ENCODE measurements around the gene TMEM176B. TPM values are rescaled to one million over a fixed set of nuclear protein-coding genes. Genes with fewer than 3 reads are reported as not detected.

The TMEM176B gene
- total RNA-seq, 1 experiment from 2014 or later = 0.31 TPM

DNA sequence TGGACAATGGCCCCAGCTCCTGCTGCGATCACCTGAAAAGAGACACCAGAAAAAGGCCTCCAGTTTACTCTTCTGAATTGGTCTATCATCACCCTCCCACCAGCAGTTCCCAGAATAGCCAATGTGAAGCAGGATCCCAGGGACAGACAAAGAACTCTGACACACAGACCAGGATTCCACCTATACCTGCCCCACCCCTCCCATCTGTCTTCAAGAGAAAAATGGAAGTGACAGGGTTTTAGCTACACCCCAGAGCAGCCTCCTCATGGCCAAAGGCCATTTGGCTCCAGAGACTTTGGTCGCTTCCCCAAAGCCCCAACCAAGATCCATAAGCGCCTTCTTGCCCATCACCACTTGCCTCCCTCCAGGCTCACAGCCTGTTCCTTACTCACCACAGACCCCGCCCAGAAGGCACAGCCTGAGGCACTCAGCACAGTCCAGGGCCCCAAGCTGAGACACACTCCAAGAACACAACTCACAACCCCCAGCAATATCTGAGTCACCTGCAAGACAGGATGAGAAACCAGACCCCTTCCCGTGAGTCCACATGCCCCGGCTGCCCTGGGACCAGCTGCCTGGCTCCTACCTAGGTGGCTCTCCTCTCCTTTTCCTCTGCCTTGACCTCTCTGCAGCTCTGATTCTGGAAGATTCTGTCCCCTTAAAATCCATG lies 6.5 kb downstream of the TMEM176B start:
- BruUV-seq (replicated peaks) = no TSS peak
- no peak for TF ChIP-seq POLR2AphosphoS5 (IDR thresholded peaks at IDR 0.05; ENCODE audit: low read depth, low read length)
- in situ Hi-C loops (cut with HindIII; ENCODE audit: low pct_unique_long_range_greater_than_20kb, low sequenced_read_pairs) = no loop called here
- Histone ChIP-seq H3K27ac (ENCODE audit: low read length) (no peak overlapping the region), H3K36me3 (ENCODE audit: control insufficient read depth, insufficient read depth, low read length) (no peaks in the 10 kb centered on the region), H3K9me3 (ENCODE audit: control insufficient read depth, insufficient read depth, low read depth, low read length) (no peaks in the 10 kb centered on the region), H3K27me3 (ENCODE audit: control insufficient read depth, insufficient read depth, low read length) (peaks cover 21% of the 10 kb centered on the region), H3K4me1 (ENCODE audit: control insufficient read depth, insufficient read depth, low read length) (no peaks in the 10 kb centered on the region), H3K4me3 (ENCODE audit: low read depth in 2 of 2, low read length in 2 of 2) (no peak overlapping the region)
- POLR2A ChIA-PET = no interaction called here
- intact Hi-C loops (cut with micrococcal nuclease; ENCODE audit: unreplicated experiment) = no loop called here
- CTCF ChIA-PET = interaction anchor here (0.8 kb wide), 1 partner anchor 83 kb away, joined by 4 read pairs; no protein-coding TSS in a partner anchor
- DNase-seq (ENCODE audit: low read depth, low spot score) (no peak), ATAC-seq (no peak)

DNA sequence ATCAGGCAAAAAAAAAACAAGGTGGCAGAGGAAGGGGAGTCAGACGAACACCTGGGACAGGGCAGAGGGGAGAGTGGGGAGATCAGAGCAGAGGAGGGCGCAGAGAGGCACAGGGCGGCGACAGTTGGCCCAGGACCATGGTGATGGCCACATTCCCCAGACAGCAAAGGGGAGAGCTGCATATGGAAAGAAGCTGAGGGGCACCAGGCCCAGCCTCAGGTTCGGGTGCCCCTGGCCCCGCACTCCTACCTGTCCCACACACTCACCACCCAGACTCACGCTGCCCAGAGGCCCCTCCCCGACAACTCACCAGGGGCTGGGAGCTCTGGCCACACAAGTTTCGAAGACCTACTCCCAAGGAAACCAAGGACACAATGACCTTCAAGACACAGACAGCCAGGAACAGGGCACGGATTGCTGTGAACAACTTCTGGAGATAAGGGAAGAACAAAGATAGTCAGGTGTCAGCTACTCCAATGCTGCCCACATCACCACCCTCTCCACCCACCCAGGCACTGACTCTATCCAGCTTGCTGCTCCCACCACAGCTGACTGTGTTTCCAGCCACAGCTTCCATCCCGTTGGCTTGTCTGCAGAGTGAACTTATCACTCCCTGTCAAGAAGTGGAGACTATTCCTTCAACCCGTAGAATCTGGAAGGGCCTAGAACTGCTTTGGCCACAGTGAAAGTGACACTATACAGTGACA lies 8.3 kb downstream of the TMEM176B start:
- ATAC-seq (no peak), DNase-seq (ENCODE audit: low read depth, low spot score) (no peak)
- Histone ChIP-seq H3K4me3 (ENCODE audit: low read depth in 2 of 2, low read length in 2 of 2) (no peak overlapping the region), H3K27ac (ENCODE audit: low read length) (no peak overlapping the region), H3K27me3 (ENCODE audit: control insufficient read depth, insufficient read depth, low read length) (peaks cover 16% of the 10 kb centered on the region), H3K36me3 (ENCODE audit: control insufficient read depth, insufficient read depth, low read length) (no peaks in the 10 kb centered on the region), H3K9me3 (ENCODE audit: control insufficient read depth, insufficient read depth, low read depth, low read length) (no peaks in the 10 kb centered on the region), H3K4me1 (ENCODE audit: control insufficient read depth, insufficient read depth, low read length) (no peaks in the 10 kb centered on the region)
- ChIA-PET POLR2A (no interaction called here), CTCF (no interaction called here)
- intact Hi-C loops (cut with micrococcal nuclease; ENCODE audit: unreplicated experiment) (no loop called here), in situ Hi-C loops (cut with HindIII; ENCODE audit: low pct_unique_long_range_greater_than_20kb, low sequenced_read_pairs) (no loop called here)
- BruUV-seq (replicated peaks) = no TSS peak
- TF ChIP-seq TCF7L2 (IDR thresholded peaks at IDR 0.05; ENCODE audit: low read depth, low read length) (no peak), SIN3A (IDR thresholded peaks at IDR 0.05; ENCODE audit: borderline replicate concordance, insufficient read depth, low read depth, low read length) (no peak), POLR2AphosphoS5 (IDR thresholded peaks at IDR 0.05; ENCODE audit: low read depth, low read length) (no peak)
- TF ChIP-seq, protein P1, sequence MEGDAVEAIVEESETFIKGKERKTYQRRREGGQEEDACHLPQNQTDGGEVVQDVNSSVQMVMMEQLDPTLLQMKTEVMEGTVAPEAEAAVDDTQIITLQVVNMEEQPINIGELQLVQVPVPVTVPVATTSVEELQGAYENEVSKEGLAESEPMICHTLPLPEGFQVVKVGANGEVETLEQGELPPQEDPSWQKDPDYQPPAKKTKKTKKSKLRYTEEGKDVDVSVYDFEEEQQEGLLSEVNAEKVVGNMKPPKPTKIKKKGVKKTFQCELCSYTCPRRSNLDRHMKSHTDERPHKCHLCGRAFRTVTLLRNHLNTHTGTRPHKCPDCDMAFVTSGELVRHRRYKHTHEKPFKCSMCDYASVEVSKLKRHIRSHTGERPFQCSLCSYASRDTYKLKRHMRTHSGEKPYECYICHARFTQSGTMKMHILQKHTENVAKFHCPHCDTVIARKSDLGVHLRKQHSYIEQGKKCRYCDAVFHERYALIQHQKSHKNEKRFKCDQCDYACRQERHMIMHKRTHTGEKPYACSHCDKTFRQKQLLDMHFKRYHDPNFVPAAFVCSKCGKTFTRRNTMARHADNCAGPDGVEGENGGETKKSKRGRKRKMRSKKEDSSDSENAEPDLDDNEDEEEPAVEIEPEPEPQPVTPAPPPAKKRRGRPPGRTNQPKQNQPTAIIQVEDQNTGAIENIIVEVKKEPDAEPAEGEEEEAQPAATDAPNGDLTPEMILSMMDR (IDR thresholded peaks at IDR 0.05) = no peak
- TF ChIP-seq, protein P2, sequence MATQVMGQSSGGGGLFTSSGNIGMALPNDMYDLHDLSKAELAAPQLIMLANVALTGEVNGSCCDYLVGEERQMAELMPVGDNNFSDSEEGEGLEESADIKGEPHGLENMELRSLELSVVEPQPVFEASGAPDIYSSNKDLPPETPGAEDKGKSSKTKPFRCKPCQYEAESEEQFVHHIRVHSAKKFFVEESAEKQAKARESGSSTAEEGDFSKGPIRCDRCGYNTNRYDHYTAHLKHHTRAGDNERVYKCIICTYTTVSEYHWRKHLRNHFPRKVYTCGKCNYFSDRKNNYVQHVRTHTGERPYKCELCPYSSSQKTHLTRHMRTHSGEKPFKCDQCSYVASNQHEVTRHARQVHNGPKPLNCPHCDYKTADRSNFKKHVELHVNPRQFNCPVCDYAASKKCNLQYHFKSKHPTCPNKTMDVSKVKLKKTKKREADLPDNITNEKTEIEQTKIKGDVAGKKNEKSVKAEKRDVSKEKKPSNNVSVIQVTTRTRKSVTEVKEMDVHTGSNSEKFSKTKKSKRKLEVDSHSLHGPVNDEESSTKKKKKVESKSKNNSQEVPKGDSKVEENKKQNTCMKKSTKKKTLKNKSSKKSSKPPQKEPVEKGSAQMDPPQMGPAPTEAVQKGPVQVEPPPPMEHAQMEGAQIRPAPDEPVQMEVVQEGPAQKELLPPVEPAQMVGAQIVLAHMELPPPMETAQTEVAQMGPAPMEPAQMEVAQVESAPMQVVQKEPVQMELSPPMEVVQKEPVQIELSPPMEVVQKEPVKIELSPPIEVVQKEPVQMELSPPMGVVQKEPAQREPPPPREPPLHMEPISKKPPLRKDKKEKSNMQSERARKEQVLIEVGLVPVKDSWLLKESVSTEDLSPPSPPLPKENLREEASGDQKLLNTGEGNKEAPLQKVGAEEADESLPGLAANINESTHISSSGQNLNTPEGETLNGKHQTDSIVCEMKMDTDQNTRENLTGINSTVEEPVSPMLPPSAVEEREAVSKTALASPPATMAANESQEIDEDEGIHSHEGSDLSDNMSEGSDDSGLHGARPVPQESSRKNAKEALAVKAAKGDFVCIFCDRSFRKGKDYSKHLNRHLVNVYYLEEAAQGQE (IDR thresholded peaks at IDR 0.05; ENCODE audit: insufficient read depth in 1 of 2, low read depth in 2 of 2, low read length in 1 of 2) = no peak

DNA sequence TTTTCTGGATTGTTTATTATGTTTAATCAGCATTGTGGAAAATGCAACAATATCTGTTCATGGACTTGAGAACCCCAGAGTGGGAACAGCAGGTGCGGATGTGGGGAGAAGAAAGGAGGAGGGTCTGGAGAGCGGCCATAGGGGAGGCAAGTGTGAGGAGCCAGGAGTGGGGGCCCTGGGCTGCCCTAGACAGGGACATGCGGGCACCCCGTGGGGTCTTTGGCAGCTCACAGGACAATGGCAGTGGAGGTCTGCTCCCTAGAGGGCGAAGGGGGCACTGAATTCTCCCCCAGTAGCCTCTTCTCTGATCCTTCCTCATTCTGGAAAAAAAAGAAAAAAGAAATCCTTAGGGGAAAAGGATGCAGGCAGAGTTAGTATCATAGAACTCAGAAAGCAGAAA lies 8.9 kb downstream of the TMEM176B start:
- intact Hi-C loops (cut with micrococcal nuclease; ENCODE audit: unreplicated experiment) = no loop called here
- H3K36me3 ChIP-seq (ENCODE audit: control insufficient read depth, insufficient read depth, low read length) = no peaks in the 10 kb centered on the region
- ChIA-PET POLR2A (no interaction called here), CTCF (no interaction called here)
- peaks cover 16% of the 10 kb centered on the region for H3K27me3 ChIP-seq (ENCODE audit: control insufficient read depth, insufficient read depth, low read length)
- ATAC-seq (no peak), DNase-seq (ENCODE audit: low read depth, low spot score) (no peak)
- no peaks in the 10 kb centered on the region for H3K9me3 ChIP-seq (ENCODE audit: control insufficient read depth, insufficient read depth, low read depth, low read length)
- TF ChIP-seq, protein P2 (IDR thresholded peaks at IDR 0.05; ENCODE audit: insufficient read depth in 1 of 2, low read depth in 2 of 2, low read length in 1 of 2) = no peak
- H3K27ac ChIP-seq (ENCODE audit: low read length) = no peak overlapping the region
- no TSS peak for BruUV-seq (replicated peaks)
- in situ Hi-C loops (cut with HindIII; ENCODE audit: low pct_unique_long_range_greater_than_20kb, low sequenced_read_pairs) = no loop called here
- H3K4me1 ChIP-seq (ENCODE audit: control insufficient read depth, insufficient read depth, low read length) = no peaks in the 10 kb centered on the region
- no peak overlapping the region for H3K4me3 ChIP-seq (ENCODE audit: low read depth in 2 of 2, low read length in 2 of 2)
